ENCODE results near the gene TNPO1.

TNPO1 gene

GRCh38 chr5:72816284-72817075 lies at the start of gene TNPO1 (continued):
- TF ChIP-seq ZNF48 (tag by site-specific recombination; IDR thresholded peaks at IDR 0.05): no peak
- no peak for TF ChIP-seq ZNF529 (tag by site-specific recombination; IDR thresholded peaks at IDR 0.05; ENCODE audit: insufficient replicate concordance)
- TF ChIP-seq FEZF1 (tag by site-specific recombination; IDR thresholded peaks at IDR 0.05): no peak
- no peak for TF ChIP-seq ZNF248 (tag by site-specific recombination; IDR thresholded peaks at IDR 0.05)
- peak; percentile 20 for TF ChIP-seq ZNF10 (tag by site-specific recombination; IDR thresholded peaks at IDR 0.05)
- no peak for TF ChIP-seq CTCF (tag by site-specific recombination; IDR thresholded peaks at IDR 0.05)
- TF ChIP-seq ZNF501 (tag by site-specific recombination; IDR thresholded peaks at IDR 0.05): peak; percentile 95
- TF ChIP-seq ZNF133 (tag by site-specific recombination; IDR thresholded peaks at IDR 0.05): no peak
- TF ChIP-seq ZNF140 (tag by site-specific recombination; IDR thresholded peaks at IDR 0.05): no peak
- TF ChIP-seq ZSCAN5A (tag by site-specific recombination; IDR thresholded peaks at IDR 0.05): peak; percentile 25; the same call in 1 of the 2 replicates
- no peak for TF ChIP-seq OSR2 (tag by site-specific recombination; IDR thresholded peaks at IDR 0.05)
- peak; percentile 85 for TF ChIP-seq ZSCAN30 (tag by site-specific recombination; IDR thresholded peaks at IDR 0.05)
- TF ChIP-seq ZNF561 (tag by site-specific recombination; IDR thresholded peaks at IDR 0.05; ENCODE audit: borderline replicate concordance): 0 out of 2 replicates have a peak, but pooled peaks have one; percentile 22
- 0 out of 2 replicates have a peak, but pooled peaks have one; percentile 15 for TF ChIP-seq ZNF184 (tag by site-specific recombination; IDR thresholded peaks at IDR 0.05)
- TF ChIP-seq SP3 (tag by site-specific recombination; IDR thresholded peaks at IDR 0.05): no peak; the same call in 1 of the 2 replicates
- peak; percentile 56; the same call in 1 of the 2 replicates for TF ChIP-seq PBX3 (CRISPR knock-in tag; IDR thresholded peaks at IDR 0.05)
- peak; percentile 91 for TF ChIP-seq ZNF660 (tag by site-specific recombination; IDR thresholded peaks at IDR 0.05)
- TF ChIP-seq KLF10 (tag by site-specific recombination; IDR thresholded peaks at IDR 0.05): no peak
- no peak for TF ChIP-seq ZNF112 (tag by site-specific recombination; IDR thresholded peaks at IDR 0.05)
- 0 out of 2 replicates have a peak, but pooled peaks have one; percentile 48 for TF ChIP-seq ZNF639 (tag by site-specific recombination; IDR thresholded peaks at IDR 0.05)
- TF ChIP-seq RBAK (tag by site-specific recombination; IDR thresholded peaks at IDR 0.05): no peak
- TF ChIP-seq ZFP41 (tag by site-specific recombination; IDR thresholded peaks at IDR 0.05; ENCODE audit: borderline replicate concordance): no peak
- peak; percentile 92 for TF ChIP-seq ZBTB20 (tag by site-specific recombination; IDR thresholded peaks at IDR 0.05)
- no peak for TF ChIP-seq ZNF513 (tag by site-specific recombination; IDR thresholded peaks at IDR 0.05)
- TF ChIP-seq TSHZ1 (tag by site-specific recombination; IDR thresholded peaks at IDR 0.05; ENCODE audit: borderline replicate concordance): peak; percentile 13; the same call in 1 of the 2 replicates
- TF ChIP-seq INSM2 (tag by site-specific recombination; IDR thresholded peaks at IDR 0.05): 0 out of 2 replicates have a peak, but pooled peaks have one; percentile 30
- TF ChIP-seq ZNF560 (tag by site-specific recombination; IDR thresholded peaks at IDR 0.05; ENCODE audit: borderline replicate concordance): peak; percentile 78; the same call in 1 of the 2 replicates
